Ectodermal cell (in vitro differentiated cells): ENCODE measurements around the gene MRTFB.

Experiments
- H3K27ac ChIP-seq: 2 replicates; pipeline ENCODE4 v1.7.0; 2013; ENCODE audit warnings: mild to moderate bottlenecking, low read depth, low read length; ENCODE audit not compliant: insufficient read depth, poor library complexity, severe bottlenecking
- H3K27me3 ChIP-seq: 2 replicates; pipeline ENCODE4 v1.7.0; 2013; ENCODE audit warnings: mild to moderate bottlenecking, low read length; ENCODE audit not compliant: insufficient read depth, control insufficient read depth, poor library complexity, severe bottlenecking
- H3K36me3 ChIP-seq: one replicate; pipeline ENCODE4 v1.7.0; 2013; ENCODE audit warnings: low read length; ENCODE audit not compliant: control insufficient read depth, insufficient read depth
- H3K4me1 ChIP-seq: one replicate; pipeline ENCODE4 v1.7.0; 2013; ENCODE audit warnings: low read length; ENCODE audit not compliant: control insufficient read depth, insufficient read depth
- H3K4me3 ChIP-seq: 2 replicates; pipeline ENCODE4 v1.7.0; 2013; ENCODE audit warnings: low read depth, low read length, control low read depth; ENCODE audit not compliant: insufficient read depth
- H3K9me3 ChIP-seq: 2 replicates; pipeline ENCODE4 v1.7.0; 2013; ENCODE audit warnings: mild to moderate bottlenecking, low read length, moderate library complexity; ENCODE audit not compliant: control insufficient read depth
- WGBS, 2 experiments: methylation state at CpG; one replicate each; pipeline ENCODE4 v1.1.7; 2013; ENCODE audit warnings: missing lambda C conversion rate in 2 of 2; 5-methylcytosine and 5-hydroxymethylcytosine counted together

The MRTFB gene

DNA sequence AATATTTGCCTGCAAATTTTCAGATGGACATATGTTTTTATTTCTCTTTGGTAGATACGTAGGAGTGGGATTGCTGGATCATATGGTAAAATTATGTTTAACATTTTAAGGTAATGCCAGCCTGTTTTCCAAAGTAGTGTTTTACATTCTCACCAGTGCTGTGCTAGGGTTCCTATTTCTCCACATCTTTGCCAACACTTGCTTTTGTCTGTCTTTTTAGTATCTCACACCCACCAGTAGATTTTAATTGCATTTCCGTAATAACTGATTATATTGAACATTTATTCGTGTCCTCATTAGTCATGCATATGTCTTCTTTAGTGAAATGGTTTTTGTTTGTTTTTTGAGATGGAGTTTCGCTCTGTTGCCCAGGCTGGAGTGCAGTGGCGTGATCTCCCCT, 58.4 kb downstream of the MRTFB start:
- Histone ChIP-seq H3K27ac (no peak overlapping the region), H3K9me3 (no peaks in the 10 kb centered on the region), H3K4me3 (no peak overlapping the region), H3K36me3 (no peaks in the 10 kb centered on the region), H3K4me1 (peaks cover 12% of the 10 kb centered on the region), H3K27me3 (no peaks in the 10 kb centered on the region)
- WGBS, 2 experiments, result 94 to 95% methylated on average over 5 of the region's 5 CpGs

DNA sequence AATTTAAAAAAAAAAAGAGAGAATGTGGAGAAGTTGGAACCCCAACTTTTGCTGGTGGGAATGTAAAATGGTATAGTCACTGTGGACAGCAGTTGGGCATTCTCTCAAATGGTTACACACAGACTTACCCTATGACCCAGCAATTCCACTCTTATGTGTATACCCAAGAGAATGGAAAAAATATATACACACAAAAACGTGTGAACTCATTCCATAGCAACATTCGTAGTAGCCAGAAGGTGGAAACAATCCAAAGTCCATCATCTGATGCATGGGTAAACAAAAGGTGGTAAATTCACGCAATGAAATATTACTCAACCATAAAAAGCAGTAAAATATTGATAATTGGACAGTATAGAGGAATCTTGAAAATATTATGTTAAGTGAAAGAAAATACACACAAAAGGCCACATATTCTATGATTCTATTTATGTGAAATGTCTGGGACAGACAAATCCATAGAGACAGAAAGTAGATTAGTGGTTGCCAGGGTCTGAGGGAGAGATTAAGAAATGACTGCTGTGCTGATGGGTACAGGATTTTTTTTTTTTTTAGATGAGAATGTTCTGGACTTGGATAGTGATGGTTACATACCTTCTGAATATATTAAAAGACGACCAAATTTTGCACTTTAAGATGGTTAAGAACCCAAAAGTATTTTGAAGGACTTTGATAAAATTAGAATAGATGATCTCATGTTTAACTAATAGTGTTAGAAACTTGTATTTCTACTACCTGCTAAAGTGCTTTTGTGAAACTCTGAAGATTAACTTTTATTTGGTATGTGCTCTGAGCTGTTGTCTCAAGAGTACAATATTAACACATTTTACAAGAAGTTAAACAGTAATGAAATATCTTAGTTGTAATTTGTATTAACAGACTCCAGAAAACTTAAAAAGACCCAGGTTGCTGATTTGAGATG, 60.9 kb downstream of the MRTFB start:
- Histone ChIP-seq H3K9me3 (no peaks in the 10 kb centered on the region), H3K27ac (no peak overlapping the region), H3K4me3 (no peak overlapping the region), H3K36me3 (no peaks in the 10 kb centered on the region), H3K4me1 (no peaks in the 10 kb centered on the region), H3K27me3 (no peaks in the 10 kb centered on the region)
- WGBS, 2 experiments, result 97 to 100% methylated on average over 1 to 3 of the region's 4 CpGs

DNA sequence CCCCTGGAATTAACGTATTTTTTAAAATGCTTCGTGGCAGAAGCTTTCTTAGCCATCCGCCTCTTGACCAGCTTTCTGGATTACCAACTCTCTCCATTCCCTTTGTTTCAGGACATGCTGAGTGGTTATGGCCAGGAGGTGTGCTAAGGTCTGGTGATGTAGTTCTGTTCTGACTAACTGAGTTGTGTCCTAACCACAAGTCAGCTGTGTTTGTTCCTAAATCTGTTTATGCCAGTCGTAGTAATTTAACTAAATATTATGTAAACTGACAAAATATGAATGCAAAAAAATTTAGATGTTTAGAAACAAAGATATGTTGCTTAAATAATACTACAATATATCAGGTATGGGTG, 61.6 kb downstream of the MRTFB start:
- Histone ChIP-seq H3K36me3 (no peaks in the 10 kb centered on the region), H3K4me1 (no peaks in the 10 kb centered on the region), H3K9me3 (no peaks in the 10 kb centered on the region), H3K27ac (no peak overlapping the region), H3K27me3 (no peaks in the 10 kb centered on the region), H3K4me3 (no peak overlapping the region)
- WGBS, 2 experiments, result 90 to 94% methylated on average over 3 of the region's 4 CpGs

DNA sequence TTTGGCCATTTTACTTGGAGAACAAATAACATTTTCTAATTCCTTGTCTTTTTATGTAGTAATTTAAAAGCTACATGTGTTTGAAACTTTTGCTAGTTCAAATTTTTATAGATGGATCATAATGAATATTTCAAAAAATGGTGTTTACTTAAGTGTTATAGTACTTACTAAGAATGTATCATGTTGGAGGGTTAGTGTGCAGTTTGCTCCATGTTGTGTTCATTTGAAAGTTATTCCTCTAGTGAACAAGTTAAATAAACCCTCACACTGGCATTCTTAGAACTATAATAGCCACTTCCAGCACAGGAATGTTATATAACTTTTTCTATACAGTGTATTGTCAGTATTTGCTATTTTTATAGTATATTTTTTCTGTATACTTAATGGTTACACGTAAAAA, 62.8 kb downstream of the MRTFB start:
- WGBS, 2 experiments, result no CpG with 5 or more reads among the region's 1 CpG
- no peaks in the 10 kb centered on the region for H3K36me3 ChIP-seq
- H3K9me3 ChIP-seq, result no peaks in the 10 kb centered on the region
- H3K4me3 ChIP-seq, result no peak overlapping the region
- no peak overlapping the region for H3K27ac ChIP-seq
- no peaks in the 10 kb centered on the region for H3K4me1 ChIP-seq
- no peaks in the 10 kb centered on the region for H3K27me3 ChIP-seq

DNA sequence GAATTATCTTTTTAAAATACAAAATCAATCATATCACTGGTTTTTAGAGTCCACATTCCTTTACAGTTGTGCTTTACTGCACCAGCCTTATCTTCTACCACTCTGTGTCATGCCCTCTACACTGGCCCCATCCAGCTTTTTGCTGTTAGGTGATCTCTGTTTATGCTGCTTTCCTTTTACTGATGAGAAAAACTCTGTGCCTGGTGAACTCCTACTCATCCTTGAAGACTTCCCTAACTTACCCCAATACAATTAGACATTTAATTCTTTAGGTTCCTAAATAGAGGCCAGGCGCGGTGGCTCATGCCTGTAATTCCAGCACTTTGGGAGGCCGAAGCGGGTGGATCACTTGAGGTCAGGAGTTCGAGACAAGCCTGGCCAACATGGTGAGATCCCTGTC, 64.6 kb downstream of the MRTFB start:
- Histone ChIP-seq H3K27me3 (no peaks in the 10 kb centered on the region), H3K27ac (no peak overlapping the region), H3K4me3 (no peak overlapping the region), H3K9me3 (no peaks in the 10 kb centered on the region), H3K4me1 (no peaks in the 10 kb centered on the region), H3K36me3 (no peaks in the 10 kb centered on the region)
- 91 to 97% methylated on average over 5 of the region's 5 CpGs for WGBS, 2 experiments

DNA sequence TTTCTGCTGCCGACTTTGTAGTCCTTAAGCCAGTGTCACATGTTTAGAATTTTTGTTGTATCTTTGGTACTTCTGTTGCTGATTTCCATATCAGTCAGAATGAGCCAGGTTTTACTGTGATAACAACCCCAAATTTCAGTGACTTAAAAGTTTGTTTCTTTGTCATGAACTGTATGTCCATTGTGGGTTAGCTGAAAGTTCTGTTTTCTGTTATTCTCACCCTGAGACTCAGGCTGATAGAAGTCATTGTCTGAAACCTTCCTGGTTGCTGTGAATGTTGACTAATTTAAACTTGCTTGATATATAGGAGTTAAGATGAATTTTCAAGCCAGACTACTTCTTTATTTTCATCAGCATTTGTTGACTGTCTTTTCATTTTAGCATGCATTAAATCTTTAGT, 68.8 kb downstream of the MRTFB start:
- H3K4me1 ChIP-seq, result no peaks in the 10 kb centered on the region
- 88 to 100% methylated on average over 1 of the region's 1 CpG for WGBS, 2 experiments

DNA sequence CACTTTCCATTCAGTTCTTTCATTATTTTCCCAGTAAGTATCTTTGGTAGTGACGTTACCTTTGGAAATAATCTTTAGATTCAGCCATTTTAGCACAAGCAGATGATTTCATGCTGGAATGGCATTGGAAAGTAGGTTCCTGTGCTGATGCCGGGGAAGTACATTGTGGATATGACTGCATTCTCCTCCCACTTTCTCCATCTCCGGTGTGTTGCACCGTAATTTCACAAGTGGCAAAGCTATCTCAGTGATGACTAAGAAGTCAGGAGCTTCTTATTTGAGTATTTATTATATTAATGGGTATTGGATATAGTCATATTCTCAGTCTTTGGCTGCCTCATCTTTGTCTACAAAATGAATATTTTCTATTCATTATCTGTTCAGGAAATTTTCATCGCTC, 69.8 kb downstream of the MRTFB start:
- 94 to 98% methylated on average over 4 to 5 of the region's 5 CpGs for WGBS, 2 experiments
- Histone ChIP-seq H3K9me3 (no peaks in the 10 kb centered on the region), H3K4me1 (no peaks in the 10 kb centered on the region), H3K36me3 (no peaks in the 10 kb centered on the region), H3K4me3 (no peak overlapping the region), H3K27me3 (no peaks in the 10 kb centered on the region), H3K27ac (no peak overlapping the region)

More for the DNA sequence above, 68.8 kb downstream of the MRTFB start:
- Histone ChIP-seq H3K36me3 (no peaks in the 10 kb centered on the region), H3K27me3 (no peaks in the 10 kb centered on the region), H3K27ac (no peak overlapping the region), H3K4me3 (no peak overlapping the region), H3K9me3 (no peaks in the 10 kb centered on the region)

DNA sequence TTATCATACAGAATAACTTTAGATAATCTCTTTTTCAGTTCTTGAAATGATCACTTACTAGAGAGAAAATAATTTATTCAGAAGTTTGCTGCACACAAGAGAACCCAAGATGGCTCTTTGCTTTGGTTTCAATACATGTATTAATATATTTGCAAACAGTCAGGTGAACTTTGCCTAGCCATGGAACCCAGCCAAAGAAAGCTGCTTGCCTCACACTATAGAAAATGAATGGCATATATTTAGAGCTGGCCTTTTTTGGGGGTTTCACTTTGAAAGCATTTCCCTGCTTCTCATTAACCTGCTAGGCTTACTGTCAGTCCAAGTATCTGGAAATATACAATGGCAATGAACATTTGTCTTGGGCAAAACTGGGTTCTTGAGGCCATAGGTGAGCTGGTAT, 75.3 kb downstream of the MRTFB start:
- Histone ChIP-seq H3K36me3 (no peaks in the 10 kb centered on the region), H3K4me3 (no peak overlapping the region), H3K27me3 (no peaks in the 10 kb centered on the region), H3K4me1 (no peaks in the 10 kb centered on the region), H3K27ac (no peak overlapping the region), H3K9me3 (no peaks in the 10 kb centered on the region)

DNA sequence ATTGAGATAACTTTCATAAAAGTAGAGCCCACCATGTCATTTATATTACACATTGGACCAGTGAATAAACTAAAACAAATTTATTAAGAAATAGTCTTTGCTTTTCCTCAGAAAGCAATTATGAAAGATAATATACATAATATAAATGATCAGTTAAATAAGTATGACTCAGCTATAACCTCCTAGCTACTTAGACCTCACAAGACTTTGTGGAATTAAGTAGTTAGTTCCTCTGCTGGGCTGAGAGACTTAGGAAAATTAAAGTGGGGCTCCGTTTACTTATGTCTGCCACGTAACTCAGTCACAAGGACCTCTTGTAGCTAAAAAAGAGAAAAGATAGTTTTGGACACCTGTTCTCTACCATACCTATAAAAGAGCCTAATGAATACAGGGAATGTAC, 76.9 kb downstream of the MRTFB start:
- H3K9me3 ChIP-seq, result no peaks in the 10 kb centered on the region
- H3K27me3 ChIP-seq, result no peaks in the 10 kb centered on the region
- no peaks in the 10 kb centered on the region for H3K4me1 ChIP-seq
- WGBS, 2 experiments, result 80 to 88% methylated on average over 1 to 2 of the region's 2 CpGs
- no peak overlapping the region for H3K27ac ChIP-seq
- H3K36me3 ChIP-seq, result no peaks in the 10 kb centered on the region
- H3K4me3 ChIP-seq, result no peak overlapping the region

DNA sequence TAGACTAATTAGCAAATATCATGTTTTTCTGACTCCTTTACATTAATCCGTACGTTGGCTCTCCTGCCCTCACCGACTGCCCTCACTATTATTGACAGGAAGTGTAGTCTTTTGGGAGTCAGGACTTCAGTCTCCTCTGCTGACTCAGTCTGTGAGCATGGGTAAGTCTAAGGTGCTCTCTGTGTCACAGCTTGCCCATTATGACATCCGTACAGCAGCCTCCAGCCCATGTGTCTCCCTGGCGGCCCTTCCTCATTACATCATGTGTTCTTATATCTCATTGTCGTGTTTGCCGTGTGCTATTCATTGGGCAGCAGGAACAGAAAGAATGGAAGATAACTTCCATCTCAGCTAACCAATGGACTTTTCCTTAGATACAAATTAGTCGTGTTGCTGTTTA, 77.5 kb downstream of the MRTFB start:
- Histone ChIP-seq H3K4me1 (no peaks in the 10 kb centered on the region), H3K9me3 (no peaks in the 10 kb centered on the region), H3K36me3 (no peaks in the 10 kb centered on the region), H3K4me3 (no peak overlapping the region), H3K27me3 (no peaks in the 10 kb centered on the region), H3K27ac (no peak overlapping the region)
- WGBS, 2 experiments, result 93 to 96% methylated on average over 8 of the region's 8 CpGs
